SIG-M5 (cell line): Measurements from ENCODE around the gene PAX5.

Source experiments
- DNase-seq: peaks from one replicate; lab custom pipeline; 2025; lab: John Stamatoyannopoulos, UW

Gene PAX5

DNA sequence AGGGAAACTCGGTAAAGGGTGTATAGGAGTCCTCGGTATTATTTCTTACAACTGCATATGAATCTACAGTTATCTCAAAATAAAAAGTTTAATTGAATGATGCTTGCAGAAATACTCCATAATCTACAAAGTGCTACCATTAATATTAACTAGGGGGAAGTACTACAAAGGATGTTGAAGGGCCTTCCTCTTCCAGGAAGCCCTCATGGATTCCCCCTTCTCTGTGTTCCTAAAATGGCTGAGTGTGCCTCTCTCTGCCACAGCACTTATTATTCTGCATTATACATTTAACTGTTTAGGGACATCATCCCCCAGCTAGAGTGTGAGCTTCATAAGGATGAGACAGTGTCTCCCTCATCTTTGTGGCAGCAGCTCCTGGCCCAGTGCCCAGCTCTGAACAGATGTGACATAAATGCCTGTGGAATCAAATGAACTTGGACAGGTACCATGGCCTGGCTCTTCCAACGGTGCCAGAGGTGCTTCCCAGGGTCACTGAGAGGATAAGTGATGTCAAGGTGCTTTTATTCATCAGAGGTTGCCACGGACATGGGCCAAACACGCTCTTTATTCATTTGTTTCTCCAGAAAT is 99.5 kb downstream of the PAX5 start:
- DNase-seq = no peak

DNA sequence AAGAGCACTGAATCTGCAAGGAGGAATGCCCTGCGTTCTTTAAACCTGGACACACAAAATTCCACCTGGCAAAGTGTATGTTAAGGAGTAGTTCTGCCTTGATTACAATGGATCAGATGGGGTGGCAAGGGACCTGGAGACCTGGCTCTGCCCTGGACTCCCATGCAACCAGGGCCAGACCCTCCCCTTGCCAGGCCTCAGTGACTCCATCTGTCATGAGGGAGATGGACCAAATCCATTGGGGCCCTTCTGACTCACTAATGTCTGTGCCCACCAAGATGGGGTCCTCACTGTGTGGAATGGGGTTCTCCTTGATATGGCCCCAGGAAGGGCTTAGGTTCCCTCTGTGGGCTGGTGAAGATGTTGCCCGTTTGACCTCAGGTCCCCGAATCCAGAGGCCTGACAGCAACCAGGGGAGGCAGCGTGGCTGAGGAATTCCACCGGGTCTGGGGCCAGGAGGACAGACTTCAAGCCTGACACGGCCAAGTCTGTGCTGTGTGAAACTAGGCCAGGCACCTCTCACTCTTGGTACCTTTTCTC is 100.3 kb downstream of the PAX5 start:
- no peak for DNase-seq

DNA sequence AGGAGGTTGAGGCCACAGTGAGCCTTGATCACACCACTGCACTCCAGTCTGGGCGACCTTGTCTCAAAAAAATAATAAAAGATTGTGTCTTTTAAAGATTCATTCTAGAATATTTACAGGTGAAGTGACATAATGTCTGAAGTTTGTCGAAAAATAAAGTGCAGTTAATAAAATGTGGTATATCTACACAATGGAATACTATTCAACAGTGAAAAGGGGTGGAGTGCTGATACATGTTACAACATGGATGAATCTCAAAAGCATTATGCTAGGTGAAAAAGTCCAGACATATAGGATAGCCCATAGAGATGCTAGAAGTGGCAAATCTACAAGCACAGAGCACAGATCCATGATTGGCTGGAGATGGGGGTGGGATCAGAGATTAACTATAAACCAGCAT is 101.9 kb downstream of the PAX5 start:
- DNase-seq = no peak

DNA sequence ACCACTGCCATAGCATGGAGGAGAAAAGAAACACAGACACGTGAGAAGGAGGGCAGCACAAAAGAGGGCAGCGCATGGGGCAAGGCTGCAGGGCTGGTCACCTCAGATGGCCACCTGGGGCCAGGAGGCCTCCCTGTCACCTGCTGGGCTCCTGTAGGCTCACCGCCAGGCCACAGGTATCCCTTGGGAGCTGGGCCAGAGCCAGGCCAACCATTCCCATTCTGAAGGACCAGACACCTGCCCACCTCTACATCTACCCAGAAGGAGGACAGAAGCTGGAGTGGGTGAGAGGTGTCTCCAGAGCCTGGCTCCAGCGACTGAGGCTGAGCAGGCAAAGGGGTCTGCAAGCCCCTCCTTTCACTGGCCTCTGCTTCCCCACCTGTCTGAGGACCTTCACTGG is 103.1 kb downstream of the PAX5 start:
- DNase-seq = no peak

DNA sequence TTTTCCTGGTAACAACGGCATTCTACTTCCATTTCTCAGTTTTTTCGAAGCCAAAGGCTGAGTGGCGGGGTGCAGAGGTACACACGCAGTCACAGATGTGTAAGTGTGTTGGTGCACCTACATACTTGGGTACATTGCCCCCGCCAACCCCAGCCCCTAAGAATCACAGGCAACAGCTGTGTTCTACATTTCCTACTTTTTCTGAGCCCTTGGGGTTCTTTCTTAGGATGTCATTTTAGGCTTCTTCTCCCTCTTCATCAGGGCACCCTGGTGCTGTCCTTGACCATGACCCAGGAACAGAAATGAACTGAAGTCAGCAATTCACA is 104.8 kb downstream of the PAX5 start:
- DNase-seq = no peak

DNA sequence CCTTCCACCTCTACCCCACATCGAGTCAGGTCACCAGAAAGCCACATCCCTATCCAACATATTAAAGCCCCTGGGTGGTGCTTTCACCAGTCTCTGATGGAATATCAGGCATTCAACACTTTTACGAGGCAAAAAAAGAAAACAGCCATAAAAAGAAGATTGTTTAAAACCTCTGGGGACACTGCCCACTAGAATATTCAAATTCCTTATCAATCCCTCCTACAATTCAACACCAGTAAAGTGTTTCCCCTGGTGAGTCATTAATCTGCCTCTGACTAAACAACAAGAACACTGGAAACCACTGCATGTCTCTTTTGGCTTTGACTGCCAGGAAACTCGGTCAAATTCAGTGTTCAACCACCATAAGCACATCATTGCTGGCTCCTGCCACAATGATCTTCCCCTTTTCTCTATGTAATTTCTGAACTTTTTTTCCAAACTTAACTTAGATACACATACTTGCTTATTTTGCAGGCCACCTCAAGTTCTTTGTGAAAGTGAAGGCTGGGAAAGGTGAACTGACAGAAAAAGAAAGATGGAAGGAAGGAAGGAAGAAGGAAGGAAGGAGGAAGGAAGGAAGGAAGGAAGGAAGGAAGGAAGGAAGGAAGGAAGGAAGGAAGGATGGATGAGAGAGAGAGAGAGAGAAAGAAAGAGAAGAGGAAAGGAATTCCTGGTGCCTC is 105.3 kb downstream of the PAX5 start:
- no peak for DNase-seq

DNA sequence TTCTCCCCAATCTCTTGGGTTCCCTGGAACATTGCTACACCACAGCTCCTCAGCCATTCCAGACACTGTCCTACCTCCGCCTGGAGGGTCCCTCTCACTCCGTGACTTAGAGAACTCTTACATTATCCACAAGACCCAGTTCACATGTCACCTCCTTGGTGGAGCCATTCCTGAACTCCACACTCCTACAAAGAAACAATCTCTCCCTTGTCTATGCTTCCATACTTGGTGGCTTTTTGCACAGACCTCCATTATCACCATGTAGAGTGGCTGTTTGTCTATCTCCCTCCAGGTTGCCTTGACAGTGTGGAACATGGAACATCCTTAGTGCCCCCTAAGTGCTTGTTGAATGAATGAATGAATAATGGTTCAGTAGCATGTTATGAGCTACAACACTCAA is 105.9 kb downstream of the PAX5 start:
- DNase-seq = no peak

DNA sequence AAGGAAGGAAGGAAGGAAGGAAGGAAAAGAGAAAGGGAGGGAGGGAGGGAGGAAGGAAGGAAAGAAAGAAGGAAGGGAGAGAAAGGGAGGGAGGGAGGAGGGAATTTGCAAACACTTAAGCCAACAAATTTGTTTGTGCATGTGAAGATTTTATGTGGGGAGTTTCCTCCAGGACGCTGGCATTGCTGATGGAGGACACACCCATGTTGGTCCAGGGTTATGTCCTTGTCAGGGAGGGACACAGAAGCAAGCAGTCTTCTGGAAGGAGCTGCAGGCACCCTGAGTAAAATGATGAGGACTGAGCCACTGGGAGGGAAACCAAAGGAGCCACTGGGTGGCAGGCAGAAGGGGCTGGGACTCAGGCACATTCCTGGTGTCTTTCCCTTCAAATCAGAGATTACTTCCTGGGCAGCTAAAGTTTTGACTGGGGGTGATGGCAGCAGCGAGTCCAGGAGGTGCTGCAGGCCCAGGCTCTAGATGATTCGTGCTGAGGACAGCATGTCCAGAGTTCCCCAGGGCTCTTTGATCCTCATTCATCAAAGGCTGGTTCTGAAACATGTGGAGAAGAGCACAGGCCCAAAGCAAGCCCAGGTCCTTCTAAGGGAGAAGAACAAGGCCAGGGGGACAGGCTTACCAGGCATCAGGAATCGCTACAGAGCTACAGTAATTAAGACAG is 109.2 kb downstream of the PAX5 start:
- DNase-seq = no peak

DNA sequence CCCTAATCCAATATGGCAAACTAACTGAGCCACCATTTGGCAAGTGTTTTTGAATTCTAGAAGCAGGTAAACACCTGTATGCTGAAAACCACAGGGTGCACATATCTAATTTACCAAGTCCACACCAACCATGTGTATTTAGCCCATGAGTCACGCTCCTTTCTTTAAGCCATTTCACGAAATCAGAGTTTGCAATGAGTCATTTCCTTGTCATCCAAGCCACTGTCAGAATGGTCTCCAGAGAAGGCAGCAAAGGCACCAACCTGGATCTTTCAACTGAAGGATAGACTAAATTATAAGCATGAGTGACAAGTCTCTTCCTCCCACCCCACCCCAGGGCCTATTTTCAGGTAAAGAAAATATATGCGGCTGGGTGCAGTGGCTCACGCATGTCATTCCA is 110.0 kb downstream of the PAX5 start:
- DNase-seq = no peak

DNA sequence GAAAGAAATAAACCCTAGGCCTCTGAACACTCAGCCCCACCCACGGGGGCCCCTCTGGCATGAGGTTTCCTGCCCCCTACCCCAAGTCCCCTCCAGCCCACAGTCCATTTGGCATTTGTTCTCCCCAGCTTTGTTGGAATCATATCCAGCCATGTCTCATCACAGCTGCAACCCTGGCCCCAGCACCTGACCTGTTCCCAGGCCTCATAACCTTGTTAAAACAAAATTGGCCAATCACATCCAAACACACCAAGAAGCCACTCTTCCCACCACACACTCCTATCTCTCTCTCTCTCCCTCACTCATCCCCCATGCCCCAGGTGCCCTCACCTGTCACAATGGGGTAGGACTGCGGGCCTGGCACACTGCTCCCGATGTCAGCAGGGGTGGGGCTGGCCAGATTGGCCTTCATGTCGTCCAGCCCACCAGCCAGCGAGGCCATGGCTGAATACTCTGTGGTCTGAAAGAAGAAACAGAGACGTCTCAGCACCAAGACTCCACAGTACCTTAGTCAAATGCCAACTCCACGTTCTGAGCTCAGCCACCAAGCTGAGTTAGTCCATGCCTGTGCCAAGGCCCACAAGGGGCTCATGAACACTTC is 110.9 kb downstream of the PAX5 start:
- DNase-seq = no peak

DNA sequence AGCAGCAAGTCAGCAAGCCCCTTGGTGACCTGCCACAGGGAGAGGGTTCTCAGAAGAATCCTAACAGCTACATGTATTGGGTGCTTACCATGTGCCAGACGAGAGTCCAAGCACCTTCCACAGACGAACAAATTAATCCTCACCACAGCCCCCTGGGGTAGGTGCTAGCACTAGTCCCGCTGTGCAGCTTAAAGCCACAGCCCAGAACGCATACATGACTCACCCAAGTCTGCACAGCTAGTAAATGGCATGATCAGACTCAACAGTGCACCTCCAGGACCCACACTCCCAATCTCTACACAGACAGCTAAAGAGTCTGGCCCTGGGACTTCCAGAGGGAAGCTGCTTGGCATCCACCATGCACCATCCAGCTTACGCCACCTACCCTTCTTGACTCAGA is 111.5 kb downstream of the PAX5 start:
- DNase-seq = no peak

DNA sequence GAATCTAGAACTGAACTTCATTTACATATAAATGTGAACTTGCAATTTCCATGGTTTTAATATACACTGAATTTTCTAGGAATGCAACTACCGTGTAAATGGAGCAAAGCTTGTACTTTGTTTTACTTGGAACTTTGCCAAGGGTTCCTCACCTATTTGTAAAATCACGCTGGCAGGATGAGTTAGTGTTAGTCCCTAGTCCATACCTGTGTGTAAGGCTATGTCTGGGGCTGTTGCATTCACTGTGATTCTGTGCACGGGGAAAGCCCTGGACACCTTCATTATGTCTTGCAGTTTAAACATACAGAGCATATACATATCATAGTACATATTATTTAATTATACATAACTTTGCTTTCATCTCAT is 119.9 kb downstream of the PAX5 start:
- DNase-seq = no peak

DNA sequence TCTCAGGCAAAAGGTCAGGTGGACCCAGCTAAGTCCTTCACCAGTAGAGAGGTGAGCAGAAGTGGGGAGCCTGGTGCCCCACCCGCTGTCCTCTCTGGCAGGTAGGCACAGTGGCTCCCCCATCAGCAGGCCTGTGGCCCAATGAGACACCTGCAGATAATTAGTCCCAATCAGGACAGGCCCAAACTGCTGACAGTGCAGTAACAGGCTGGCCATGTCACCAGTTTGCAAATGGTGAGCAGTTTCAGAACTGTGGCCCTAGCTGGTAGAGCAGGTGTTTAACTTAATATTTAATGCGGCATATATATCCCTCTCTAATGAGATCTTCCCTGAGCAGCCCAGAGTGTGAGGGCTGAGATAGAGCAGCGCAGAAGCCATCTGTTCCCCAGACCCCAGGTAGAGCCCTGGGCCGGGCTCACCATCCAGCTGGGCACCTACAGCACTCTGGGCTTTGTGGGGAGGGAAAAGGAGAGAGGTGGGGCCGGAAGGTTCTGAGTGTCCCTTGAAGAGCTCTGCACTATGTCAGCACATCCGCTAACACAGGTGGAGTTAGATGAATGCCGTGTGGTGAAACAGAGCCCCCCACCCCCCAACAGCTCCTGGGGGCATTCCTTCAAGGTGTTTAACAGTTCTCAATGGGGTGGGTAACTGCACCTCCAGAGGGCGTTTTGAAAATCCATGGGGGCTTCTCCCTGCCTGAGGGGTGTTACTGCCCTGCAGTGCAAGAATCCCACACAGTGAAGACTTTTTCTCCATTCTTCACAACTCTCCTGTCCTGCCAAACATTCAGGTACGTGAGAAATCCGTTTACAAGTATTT is 120.5 kb downstream of the PAX5 start:
- no peak for DNase-seq

DNA sequence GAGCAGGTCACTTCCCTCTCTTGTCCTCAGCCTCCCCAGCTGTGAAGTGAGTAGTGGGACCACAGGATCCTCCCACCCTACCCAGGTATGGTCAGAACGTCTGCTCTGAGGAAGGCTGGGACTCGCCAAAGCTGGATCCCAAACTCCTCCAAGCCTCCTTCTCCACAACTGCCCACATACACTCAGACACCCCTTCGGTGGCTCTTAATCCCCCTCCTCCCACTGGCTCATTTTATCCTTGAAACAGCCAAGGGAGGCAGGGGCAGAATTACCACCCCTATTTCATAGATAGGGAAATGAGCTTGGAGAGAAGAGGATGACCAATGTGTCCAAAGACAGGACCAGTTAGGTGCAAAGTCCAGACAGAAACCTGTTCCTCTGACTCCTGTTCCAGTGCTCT is 121.4 kb downstream of the PAX5 start:
- no peak for DNase-seq

DNA sequence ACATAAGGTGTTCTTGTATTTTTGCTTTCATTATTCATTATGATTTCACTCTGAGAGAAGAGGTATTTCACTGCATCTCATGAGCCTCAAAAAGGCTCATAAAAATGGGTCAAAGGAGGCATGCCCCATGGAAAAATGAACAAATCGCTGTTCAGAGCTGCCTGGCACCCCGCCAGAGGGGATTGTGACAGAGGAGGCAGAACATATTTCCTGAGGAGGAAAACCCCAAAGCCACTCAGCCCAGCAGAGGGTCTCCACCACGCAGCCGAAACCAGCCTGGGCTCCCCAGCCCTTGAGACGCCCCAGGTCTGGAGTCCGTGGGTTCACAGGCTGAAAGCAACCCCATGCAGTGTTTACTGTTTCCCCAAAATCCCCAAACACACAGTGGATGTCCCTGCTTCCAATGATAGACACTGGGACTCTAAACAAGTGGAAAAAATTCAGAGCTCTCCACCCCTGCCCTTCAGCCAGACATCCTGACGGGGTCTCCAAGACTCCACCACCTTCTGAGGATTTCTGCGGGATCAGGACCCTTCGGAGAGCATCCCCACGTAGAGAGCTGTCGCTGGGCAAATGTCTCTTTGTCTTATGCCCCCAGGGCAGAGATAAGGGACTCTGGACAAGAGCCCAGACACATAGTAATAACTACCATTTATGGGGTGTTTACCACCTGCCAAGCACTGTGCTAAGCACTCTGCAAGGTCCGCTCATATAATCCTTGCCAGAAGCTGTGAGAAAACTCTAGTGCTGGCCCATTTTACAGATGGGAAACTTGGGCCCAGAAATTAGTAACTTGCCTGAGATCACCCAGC is 122.3 kb downstream of the PAX5 start:
- no peak for DNase-seq

DNA sequence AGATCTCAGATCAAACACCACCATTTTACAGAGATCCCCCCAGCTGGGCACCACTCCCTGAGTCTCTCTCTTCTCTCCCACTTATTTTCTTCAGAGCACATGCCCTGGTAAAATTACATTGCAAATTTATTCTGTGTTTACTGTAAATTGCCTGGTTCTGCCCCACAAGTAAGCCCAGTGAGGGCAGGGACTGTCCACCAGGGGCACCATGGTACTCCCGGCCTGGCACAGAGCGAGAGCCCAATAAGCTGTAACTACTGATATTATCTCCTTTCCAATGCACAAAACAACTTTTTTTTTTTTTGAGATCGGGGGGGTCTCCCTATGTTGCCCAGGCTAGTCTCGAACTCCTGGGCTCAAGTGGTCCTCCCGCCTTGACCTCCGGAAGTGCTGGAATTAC is 123.0 kb downstream of the PAX5 start:
- no peak for DNase-seq

DNA sequence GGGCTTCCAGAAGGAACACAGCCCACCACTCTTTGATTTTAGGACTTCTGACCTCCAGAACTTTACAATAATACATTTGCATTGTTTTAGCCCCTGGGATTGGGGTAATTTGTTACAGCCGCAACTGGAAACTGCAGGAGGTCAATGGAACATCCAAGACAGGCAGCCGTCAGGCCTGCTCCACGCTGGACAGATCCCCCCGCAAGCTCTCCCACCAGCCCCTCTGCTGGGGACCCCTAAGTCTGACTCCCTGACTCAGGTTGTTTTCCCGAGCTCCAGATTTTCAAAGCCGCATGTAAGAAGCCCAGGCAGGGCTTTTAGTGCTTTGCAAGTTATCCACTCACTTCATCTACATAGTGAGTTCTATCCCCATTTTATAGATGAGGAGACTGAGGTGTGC is 127.6 kb downstream of the PAX5 start:
- DNase-seq = no peak

DNA sequence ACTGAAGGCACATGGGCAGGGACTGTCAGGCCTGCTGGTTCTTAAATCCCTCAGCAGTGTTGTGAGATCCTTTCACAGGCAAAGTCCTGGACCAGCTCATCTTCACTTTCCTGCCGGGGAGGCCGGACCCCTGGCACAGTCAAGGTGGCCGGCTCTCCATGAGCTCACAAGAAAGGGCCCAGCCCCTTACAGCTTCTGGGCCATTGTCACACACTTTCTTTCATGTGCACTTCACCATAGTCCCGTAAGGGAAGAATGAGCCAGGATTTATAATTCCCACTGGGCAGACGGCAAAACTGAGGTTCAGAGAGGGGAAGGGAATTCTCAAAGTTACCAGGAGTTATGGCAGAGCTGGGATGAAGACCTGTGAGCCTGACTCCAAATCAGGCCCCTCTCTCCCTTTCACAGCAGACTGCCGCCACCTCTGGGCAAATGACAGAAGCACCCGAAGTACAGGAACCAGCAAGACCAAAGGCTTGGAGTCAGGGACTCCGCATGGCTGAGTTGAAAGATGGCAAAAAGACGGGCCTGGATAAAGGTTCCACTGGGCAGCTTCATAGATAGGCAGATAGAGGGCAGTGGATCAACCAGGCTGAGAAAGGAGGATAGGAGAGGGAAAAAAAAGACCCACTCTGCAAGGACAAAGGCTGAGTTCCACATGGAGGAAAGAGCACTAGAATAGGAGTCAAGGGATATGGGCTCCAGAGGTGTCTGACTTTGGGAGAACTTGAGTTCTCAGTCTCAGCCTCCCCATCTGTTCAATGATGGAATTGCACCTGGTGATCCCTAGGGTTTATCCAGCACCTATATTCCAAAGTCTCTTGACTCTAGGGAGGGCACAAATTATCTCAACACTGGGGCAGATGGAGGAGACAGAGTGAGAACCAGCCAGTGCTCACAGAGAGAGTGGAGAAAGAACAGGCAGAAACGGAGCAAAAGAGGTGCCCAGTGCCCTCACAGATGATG is 128.7 kb downstream of the PAX5 start:
- DNase-seq = no peak

DNA sequence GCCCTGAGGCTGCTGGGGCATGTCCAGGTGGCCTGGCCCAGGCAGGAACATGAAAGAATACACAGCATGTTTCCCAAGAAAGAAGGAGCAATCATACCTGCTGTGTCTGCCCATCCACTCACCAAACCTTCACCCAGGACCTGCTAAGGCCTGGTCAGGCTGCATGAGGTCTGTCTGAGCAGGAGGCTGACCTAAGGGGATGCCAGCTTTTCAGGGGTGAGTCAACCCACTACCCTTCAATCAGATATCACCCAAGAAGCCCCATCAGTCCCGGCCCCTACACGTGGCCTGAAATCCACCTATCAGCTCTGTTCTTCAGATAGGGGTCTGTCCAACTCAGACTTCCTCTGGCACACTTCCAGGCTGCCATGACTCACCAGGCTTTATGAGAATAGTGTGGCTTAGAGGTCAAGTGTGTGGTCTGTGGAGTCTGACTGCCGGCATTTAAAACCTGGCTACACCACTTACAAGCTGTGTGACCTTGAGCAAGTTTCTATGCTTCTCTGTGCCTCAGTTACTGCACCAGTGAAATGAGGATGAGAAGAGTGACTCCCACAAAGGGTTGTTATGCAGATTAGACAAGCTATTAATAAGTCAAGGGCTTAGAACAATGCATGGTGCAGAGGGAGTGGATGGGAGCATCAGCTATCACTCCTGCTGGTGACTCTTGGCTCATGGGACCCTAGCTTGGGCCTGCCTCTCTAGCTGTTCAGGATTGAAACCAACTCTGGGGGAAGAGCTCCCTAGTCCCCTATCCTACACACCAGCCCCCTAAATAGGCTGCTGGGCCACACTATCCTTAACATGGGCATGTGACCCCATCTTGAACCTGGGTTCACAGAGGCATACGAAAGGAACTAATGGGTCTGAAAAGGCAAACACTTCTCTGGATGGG is 130.3 kb downstream of the PAX5 start:
- DNase-seq = no peak
